ENCODE data around the gene GRAMD1B.

GRAMD1B gene

GRCh38 chr11:123575441-123575840 lies 145.4 kb downstream of the GRAMD1B start:
- no peak for DNase-seq

GRCh38 chr11:123576082-123576481 lies 146.0 kb downstream of the GRAMD1B start:
- DNase-seq: no peak

- DNase-seq: no peak
Measured at GRCh38 chr11:123576501-123576900, 146.4 kb downstream of the GRAMD1B start.

GRCh38 chr11:123577081-123577598 lies 147.1 kb downstream of the GRAMD1B start:
- DNase-seq: peak; percentile 81

- DNase-seq: no peak
Measured at GRCh38 chr11:123578778-123579481, 148.9 kb downstream of the GRAMD1B start.

- no peak for DNase-seq
Measured at GRCh38 chr11:123579482-123579812, 149.4 kb downstream of the GRAMD1B start.

- DNase-seq: no peak
Measured at GRCh38 chr11:123580137-123580536, 150.1 kb downstream of the GRAMD1B start.

- DNase-seq: peak; percentile 75
Measured at GRCh38 chr11:123580557-123581275, 150.6 kb downstream of the GRAMD1B start.

- no peak for DNase-seq
Measured at GRCh38 chr11:123581651-123582399, 151.8 kb downstream of the GRAMD1B start.

- no peak for DNase-seq
Measured at GRCh38 chr11:123582992-123583504, 153.0 kb downstream of the GRAMD1B start.

GRCh38 chr11:123584186-123584585 lies 154.1 kb downstream of the GRAMD1B start:
- no peak for DNase-seq

- DNase-seq: no peak
Measured at GRCh38 chr11:123584737-123585136, 154.7 kb downstream of the GRAMD1B start.

GRCh38 chr11:123585206-123585605 lies 155.1 kb downstream of the GRAMD1B start:
- DNase-seq: no peak

GRCh38 chr11:123585706-123586105 lies 155.6 kb downstream of the GRAMD1B start:
- no peak for DNase-seq

- DNase-seq: no peak
Measured at GRCh38 chr11:123586568-123586967, 156.5 kb downstream of the GRAMD1B start.

- DNase-seq: no peak
Measured at GRCh38 chr11:123587044-123587443, 157.0 kb downstream of the GRAMD1B start.

- DNase-seq: no peak
Measured at GRCh38 chr11:123587559-123587958, 157.5 kb downstream of the GRAMD1B start.

GRCh38 chr11:123588117-123588863 lies 158.2 kb downstream of the GRAMD1B start:
- DNase-seq: no peak

GRCh38 chr11:123588864-123589262 lies 158.8 kb downstream of the GRAMD1B start:
- DNase-seq: no peak

GRCh38 chr11:123590296-123590912 lies 160.3 kb downstream of the GRAMD1B start:
- DNase-seq: no peak

- DNase-seq: no peak
Measured at GRCh38 chr11:123593570-123593969, 163.5 kb downstream of the GRAMD1B start.
